ENCODE results near the gene HAO1. TPM values are rescaled to one million over a fixed set of nuclear protein-coding genes. Genes with fewer than 3 reads are reported as not detected.

The HAO1 gene
- total RNA-seq, 1 donor from 2014 or later, result not detected

GRCh38 chr20:7916648-7917047, 23.6 kb downstream of the HAO1 start:
- DNase-seq (ENCODE audit: low spot score), result no peak
- no peaks in the 10 kb centered on the region for H3K4me1 Mint-ChIP-seq
- Histone ChIP-seq H4K20me1 (ENCODE audit: low read depth) (no peaks in the 10 kb centered on the region), H3K9ac (no peak overlapping the region), H3K79me2 (ENCODE audit: low read depth) (no peaks in the 10 kb centered on the region), H3K4me1 (no peaks in the 10 kb centered on the region), H3F3A (ENCODE audit: low read depth) (no peaks in the 10 kb centered on the region), H3K36me3 (no peaks in the 10 kb centered on the region), H3K4me3 (no peak overlapping the region), H3K27me3 (no peaks in the 10 kb centered on the region), H2AFZ (replicated peaks) (no peak overlapping the region), H3K9me3 (ENCODE audit: low read depth) (no peaks in the 10 kb centered on the region), H3K4me2 (no peak overlapping the region), H3K27ac (no peak overlapping the region)
- TF ChIP-seq EZH2 (IDR thresholded peaks at IDR 0.05) (no peak), EZH2phosphoT487 (IDR thresholded peaks at IDR 0.05) (no peak)
- TF ChIP-seq, protein P1, sequence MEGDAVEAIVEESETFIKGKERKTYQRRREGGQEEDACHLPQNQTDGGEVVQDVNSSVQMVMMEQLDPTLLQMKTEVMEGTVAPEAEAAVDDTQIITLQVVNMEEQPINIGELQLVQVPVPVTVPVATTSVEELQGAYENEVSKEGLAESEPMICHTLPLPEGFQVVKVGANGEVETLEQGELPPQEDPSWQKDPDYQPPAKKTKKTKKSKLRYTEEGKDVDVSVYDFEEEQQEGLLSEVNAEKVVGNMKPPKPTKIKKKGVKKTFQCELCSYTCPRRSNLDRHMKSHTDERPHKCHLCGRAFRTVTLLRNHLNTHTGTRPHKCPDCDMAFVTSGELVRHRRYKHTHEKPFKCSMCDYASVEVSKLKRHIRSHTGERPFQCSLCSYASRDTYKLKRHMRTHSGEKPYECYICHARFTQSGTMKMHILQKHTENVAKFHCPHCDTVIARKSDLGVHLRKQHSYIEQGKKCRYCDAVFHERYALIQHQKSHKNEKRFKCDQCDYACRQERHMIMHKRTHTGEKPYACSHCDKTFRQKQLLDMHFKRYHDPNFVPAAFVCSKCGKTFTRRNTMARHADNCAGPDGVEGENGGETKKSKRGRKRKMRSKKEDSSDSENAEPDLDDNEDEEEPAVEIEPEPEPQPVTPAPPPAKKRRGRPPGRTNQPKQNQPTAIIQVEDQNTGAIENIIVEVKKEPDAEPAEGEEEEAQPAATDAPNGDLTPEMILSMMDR (IDR thresholded peaks at IDR 0.05), result no peak
- no peaks in the 10 kb centered on the region for H3K9me3 Mint-ChIP-seq
- peaks cover 2% of the 10 kb centered on the region for H3K27me3 Mint-ChIP-seq (ENCODE audit: insufficient read depth, low read depth)
- H3K4me3 Mint-ChIP-seq, result no peak overlapping the region
- H3K36me3 Mint-ChIP-seq, result no peaks in the 10 kb centered on the region
- H3K27ac Mint-ChIP-seq, result no peak overlapping the region

- H3F3A ChIP-seq (ENCODE audit: low read depth), result no peaks in the 10 kb centered on the region
- DNase-seq (ENCODE audit: low spot score), result no peak
- no peak for TF ChIP-seq EZH2 (IDR thresholded peaks at IDR 0.05)
- no peak for TF ChIP-seq EZH2phosphoT487 (IDR thresholded peaks at IDR 0.05)
- TF ChIP-seq, protein P1 (IDR thresholded peaks at IDR 0.05), result no peak
- H3K36me3 ChIP-seq, result no peaks in the 10 kb centered on the region
- Mint-ChIP-seq H3K36me3 (no peaks in the 10 kb centered on the region), H3K9me3 (no peaks in the 10 kb centered on the region), H3K27me3 (ENCODE audit: insufficient read depth, low read depth) (peaks cover 5% of the 10 kb centered on the region), H3K4me3 (no peak overlapping the region), H3K4me1 (no peaks in the 10 kb centered on the region), H3K27ac (no peak overlapping the region)
- no peak overlapping the region for H2AFZ ChIP-seq (replicated peaks)
- H3K4me2 ChIP-seq, result no peak overlapping the region
- H3K27ac ChIP-seq, result no peak overlapping the region
- no peaks in the 10 kb centered on the region for H3K9me3 ChIP-seq (ENCODE audit: low read depth)
- H3K79me2 ChIP-seq (ENCODE audit: low read depth), result no peaks in the 10 kb centered on the region
- H3K9ac ChIP-seq, result no peak overlapping the region
- no peaks in the 10 kb centered on the region for H3K27me3 ChIP-seq
- no peaks in the 10 kb centered on the region for H3K4me1 ChIP-seq
- no peaks in the 10 kb centered on the region for H4K20me1 ChIP-seq (ENCODE audit: low read depth)
- H3K4me3 ChIP-seq, result no peak overlapping the region
Observed at GRCh38 chr20:7912551-7912950, 27.7 kb downstream of the HAO1 start.

DNA sequence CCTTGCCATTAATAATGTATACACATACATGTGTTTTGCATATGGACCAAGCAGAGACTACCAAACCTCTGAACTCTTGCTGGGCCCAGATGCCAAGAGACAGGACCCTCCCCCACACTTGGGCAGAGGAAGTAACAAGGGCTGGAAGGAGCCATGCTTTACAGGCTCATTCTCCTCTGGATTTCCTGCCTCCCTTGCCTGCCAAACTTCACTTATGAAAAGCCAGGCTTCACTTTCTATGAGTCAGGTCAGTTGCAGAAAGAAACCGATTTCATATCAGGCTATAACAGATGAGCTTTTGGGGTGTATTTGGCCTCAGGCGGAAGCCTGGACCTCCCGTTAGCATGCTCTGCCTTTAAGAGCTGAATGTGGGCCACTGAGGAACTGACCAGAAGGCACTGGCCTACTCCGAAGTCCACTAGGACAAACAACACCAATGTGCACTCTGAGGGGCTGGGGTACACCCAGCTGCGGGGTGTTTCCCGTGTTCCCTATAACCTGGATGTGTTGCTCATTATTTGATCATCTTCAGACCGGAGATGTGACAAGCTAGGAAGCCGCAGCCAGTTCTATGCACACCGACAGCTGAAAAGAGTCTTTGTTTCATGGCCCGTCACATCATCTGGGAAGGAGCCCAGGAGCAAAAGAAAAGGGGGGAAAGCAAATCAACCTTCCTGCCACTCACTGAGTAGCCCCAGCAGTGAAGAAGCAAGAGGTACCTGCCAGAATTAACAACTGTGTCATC, 28.5 kb downstream of the HAO1 start:
- H3K4me3 ChIP-seq, result no peak overlapping the region
- no peaks in the 10 kb centered on the region for H3K4me1 Mint-ChIP-seq
- no peak overlapping the region for H3K27ac Mint-ChIP-seq
- no peaks in the 10 kb centered on the region for H3F3A ChIP-seq (ENCODE audit: low read depth)
- H3K36me3 ChIP-seq, result no peaks in the 10 kb centered on the region
- H3K9me3 ChIP-seq (ENCODE audit: low read depth), result no peaks in the 10 kb centered on the region
- no peak overlapping the region for H3K27ac ChIP-seq
- peaks cover 3% of the 10 kb centered on the region for H3K27me3 Mint-ChIP-seq (ENCODE audit: insufficient read depth, low read depth)
- peak overlapping the region; percentile 32 for H2AFZ ChIP-seq (replicated peaks)
- H3K79me2 ChIP-seq (ENCODE audit: low read depth), result no peaks in the 10 kb centered on the region
- no peaks in the 10 kb centered on the region for H4K20me1 ChIP-seq (ENCODE audit: low read depth)
- no peak overlapping the region for H3K9ac ChIP-seq
- H3K9me3 Mint-ChIP-seq, result no peaks in the 10 kb centered on the region
- no peak for DNase-seq (ENCODE audit: low spot score)
- no peak overlapping the region for H3K4me2 ChIP-seq
- H3K4me1 ChIP-seq, result no peaks in the 10 kb centered on the region
- no peaks in the 10 kb centered on the region for H3K36me3 Mint-ChIP-seq
- no peak overlapping the region for H3K4me3 Mint-ChIP-seq
- TF ChIP-seq EZH2 (IDR thresholded peaks at IDR 0.05), result no peak
- H3K27me3 ChIP-seq, result no peaks in the 10 kb centered on the region

DNA sequence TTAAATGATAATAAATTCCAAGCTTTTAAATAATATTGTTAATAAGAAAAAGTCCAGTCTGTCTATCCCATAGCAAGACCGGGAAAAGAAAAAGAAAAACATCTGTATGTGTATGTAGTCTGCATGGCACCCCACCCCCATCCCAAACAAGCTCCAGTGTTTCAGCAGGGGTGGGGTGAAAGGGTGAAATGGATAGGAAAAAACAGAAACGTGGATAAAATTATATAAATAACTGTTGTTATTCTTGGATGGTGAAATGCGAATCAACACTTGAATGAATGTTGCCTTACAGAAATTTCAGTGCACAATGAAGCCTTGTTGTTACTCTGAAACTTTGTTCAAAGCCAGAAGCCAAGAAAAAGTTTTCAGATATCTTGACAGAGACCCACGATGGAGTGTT, 31.4 kb downstream of the HAO1 start:
- Histone ChIP-seq H3K27ac (no peak overlapping the region), H4K20me1 (ENCODE audit: low read depth) (no peaks in the 10 kb centered on the region), H3K9ac (no peak overlapping the region), H3K79me2 (ENCODE audit: low read depth) (no peaks in the 10 kb centered on the region), H3K27me3 (no peaks in the 10 kb centered on the region), H3K36me3 (no peaks in the 10 kb centered on the region), H3K4me2 (no peak overlapping the region), H3K4me3 (no peak overlapping the region), H3K4me1 (no peaks in the 10 kb centered on the region), H3K9me3 (ENCODE audit: low read depth) (no peaks in the 10 kb centered on the region), H2AFZ (replicated peaks) (no peak overlapping the region), H3F3A (ENCODE audit: low read depth) (no peaks in the 10 kb centered on the region)
- Mint-ChIP-seq H3K36me3 (no peaks in the 10 kb centered on the region), H3K9me3 (no peaks in the 10 kb centered on the region), H3K4me3 (no peak overlapping the region), H3K27me3 (ENCODE audit: insufficient read depth, low read depth) (peaks cover 3% of the 10 kb centered on the region), H3K27ac (no peak overlapping the region), H3K4me1 (no peaks in the 10 kb centered on the region)
- no peak for TF ChIP-seq EZH2phosphoT487 (IDR thresholded peaks at IDR 0.05)
- TF ChIP-seq, protein P1 (IDR thresholded peaks at IDR 0.05), result no peak
- no peak for TF ChIP-seq EZH2 (IDR thresholded peaks at IDR 0.05)
- DNase-seq (ENCODE audit: low spot score), result no peak
